GM21529 (cell line): ENCODE measurements around the gene GLRA3.
A peak's percentile ranks its signal among the peaks of the same experiment; 100 is the strongest.
"Not testable (repeated sequence)": the region's sequence is repeated elsewhere in the genome, so short reads cannot be mapped to it uniquely, and the experiment has no call there.

ENCODE experiments used
- ATAC-seq: cut with Tn5 transposase; IDR thresholded peaks from one replicate; pipeline ENCODE4 v1.9.1; 2021; ENCODE audit not compliant: unreplicated experiment

Gene GLRA3

DNA sequence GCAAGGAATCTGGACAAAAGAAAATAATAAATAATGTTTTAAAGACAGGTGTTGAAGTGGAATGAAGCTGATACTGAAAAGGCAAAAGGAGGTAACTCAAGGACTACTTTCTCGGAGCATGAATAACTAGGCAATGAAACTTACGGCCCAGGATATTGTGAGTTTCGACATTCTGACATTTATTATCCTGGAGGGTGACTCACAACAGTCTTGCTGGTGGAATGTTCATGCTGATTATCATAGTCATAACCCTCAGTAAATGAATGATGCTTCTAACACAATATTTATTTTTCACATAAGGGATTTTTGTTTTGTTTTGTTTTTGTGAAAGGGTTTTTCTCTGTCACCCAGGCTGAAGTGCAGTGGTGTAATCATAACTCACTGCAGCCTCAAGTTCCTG is 159.8 kb downstream of the GLRA3 start:
- ATAC-seq = no peak

DNA sequence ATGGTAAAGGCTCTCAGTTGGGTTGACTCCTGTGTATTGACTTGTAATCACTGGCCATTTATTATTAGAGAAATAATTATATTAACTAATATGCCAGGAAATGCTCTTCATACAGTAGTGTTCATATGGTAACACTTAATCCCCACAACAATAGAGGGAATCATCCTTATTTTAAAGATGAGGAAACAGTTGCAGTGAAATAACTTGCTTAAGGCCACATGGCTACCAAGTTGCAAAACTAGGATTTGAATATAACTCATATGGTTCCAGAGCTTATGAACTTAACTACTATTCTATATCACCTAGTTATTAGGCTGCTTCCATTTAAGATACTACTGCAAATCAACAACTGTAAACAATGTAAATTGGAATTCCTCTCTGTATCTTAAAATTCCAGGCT is 163.2 kb downstream of the GLRA3 start:
- ATAC-seq = no peak

- ATAC-seq = no peak
Measured at GRCh38 chr4:174663216-174663615, 165.8 kb downstream of the GLRA3 start.

DNA sequence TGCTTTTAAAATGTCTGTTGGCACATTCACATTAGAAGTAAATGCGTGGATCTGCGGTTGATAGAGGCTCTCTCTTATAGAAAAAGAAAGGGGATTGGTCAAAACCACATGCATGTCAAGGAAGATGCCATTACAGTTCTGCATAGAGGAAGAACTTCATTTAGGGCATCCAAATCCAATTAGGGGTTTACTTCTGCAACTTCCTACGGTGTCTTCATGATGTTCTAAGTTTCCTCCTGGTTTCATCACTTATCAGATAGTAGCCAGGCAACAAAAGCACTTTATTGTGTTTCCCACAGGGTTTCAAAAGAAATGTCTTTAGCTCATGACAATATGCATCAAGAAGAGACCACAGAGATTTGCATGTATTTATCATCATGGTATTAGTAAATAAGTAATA is 170.8 kb downstream of the GLRA3 start:
- ATAC-seq = no peak

DNA sequence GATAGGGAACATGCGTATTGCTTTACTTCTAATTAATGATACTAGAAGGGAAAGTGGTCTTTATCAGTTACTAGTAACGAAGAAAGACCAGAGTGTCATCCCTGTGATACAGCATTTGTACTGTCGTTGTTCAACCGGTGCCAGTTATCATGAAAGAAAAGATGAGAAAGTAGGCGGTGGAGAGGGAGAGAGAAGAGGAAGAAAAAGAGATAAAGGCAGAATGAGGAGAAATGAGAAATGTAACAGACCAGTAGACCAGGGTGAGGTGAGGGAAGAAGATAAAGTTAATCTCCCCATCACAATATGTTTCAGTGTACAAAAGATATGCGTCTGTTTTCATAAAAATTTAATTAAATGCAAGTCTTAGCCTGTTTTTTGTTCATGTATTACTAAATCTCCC is 171.6 kb downstream of the GLRA3 start:
- no peak for ATAC-seq

DNA sequence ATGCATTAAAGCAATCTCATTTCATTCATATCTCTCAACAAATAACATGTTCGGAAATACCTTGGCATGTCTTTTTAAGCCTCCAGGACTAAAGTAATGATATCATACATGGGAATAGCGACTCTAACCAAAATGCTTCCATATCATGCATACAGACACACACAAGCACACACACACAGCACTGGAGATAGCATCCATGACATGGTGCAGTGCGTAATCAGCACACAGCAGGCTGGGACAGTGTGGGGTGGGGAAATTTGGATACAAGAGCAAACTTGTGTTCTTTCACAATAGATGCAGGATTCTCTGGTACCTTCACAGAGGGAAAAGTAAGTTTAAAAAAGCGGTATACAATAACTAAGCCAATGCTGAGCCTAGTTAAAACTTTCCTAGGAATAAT is 174.4 kb downstream of the GLRA3 start:
- no peak for ATAC-seq

- ATAC-seq = no peak
Measured at GRCh38 chr4:174650711-174651355, 178.2 kb downstream of the GLRA3 start.

GRCh38 chr4:174648812-174649211 is 180.2 kb downstream of the GLRA3 start:
- ATAC-seq = no peak

DNA sequence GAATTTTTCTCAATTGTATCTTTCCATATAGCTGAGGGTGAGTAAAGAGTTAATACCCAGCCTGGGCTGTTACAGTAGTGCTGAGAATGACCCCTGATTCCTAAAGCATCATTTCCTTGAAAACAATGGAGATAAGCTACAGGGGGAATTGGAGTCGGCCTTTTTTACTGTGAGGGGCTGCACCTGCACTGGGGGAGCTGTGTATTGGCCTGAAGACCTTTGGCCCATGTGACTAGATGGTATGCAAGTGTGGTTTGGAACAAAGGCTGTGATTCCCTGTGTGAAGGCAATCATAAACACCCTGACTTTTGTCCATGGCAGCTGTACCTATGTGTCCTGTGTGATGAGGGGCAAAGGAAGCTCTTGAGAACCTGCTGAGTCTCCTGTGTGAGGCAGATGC is 182.7 kb downstream of the GLRA3 start:
- ATAC-seq = no peak

GRCh38 chr4:174640146-174640545 is 188.9 kb downstream of the GLRA3 start:
- no peak for ATAC-seq

DNA sequence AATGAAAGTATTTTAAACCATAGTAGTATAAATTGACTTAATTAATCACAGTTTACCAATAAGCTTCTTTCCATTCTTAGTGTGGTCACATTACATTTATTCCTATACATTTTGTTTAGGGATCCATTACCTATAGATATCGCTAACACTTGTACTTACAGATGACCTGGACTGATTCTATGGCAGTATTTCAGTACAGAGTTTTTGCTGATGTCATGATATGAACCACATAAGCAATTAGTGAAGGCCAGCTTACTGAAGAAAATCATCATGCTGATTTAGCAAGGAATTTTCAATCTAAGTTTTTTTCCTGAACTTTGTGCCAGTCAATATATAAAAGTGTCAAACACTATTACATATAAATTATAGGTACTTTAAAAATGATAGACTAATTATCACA is 193.3 kb downstream of the GLRA3 start:
- ATAC-seq = no peak

DNA sequence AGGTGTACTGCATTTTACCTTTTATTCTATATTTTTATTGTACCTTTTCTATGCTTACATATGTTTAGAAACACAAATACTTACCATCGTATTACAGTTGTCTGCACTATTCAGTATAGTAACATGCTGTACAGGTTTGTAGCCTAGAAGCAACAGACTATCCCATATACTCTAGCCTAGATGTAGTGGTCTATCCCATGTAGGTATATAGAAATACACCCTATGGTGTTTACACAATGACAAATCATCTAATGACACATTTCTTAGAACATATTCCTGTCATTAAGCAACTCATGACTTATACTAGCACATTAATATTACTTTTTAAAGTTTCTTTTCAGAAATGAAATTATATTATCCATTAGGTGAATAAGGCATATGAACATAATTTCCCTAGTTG is 195.6 kb downstream of the GLRA3 start:
- no peak for ATAC-seq

DNA sequence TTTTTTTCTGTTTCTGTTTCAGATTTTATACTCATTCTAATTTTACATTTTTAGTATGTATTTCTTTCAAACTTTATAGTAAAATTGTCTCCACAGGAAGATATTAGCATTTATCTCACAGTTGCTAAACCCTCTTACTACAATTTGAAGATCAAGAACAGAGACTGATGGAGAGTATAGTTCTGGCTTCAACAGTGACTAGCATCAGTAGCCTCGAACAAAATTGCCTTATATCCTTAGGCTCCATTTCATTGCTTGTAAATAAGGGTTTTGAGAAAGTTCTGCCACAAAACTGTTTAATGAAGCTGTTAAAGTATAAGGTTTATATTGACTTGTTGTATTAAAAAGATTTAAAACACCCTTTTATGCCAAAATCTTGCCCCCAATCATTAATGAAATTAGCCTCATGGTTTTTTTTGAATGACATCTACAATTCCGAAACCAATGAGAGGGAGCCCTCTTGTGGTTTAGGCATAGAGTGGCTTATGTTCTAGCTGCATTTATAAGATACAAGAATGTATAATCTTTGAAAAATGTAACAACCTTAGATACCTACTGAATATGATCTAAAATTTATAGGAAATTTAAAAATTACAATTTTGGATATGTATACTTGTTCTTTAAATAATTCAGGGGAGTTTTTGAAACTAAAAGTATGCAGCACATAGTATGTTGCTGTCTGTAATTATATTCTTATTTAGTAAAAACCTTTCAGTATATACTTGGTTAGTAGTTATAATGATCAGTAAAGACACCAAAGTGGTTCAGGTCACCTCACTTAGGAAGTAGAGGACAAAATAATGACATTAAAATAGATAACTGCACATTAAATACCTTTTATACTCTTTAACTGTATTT is 196.9 kb downstream of the GLRA3 start:
- peak; percentile 81 for ATAC-seq

- ATAC-seq = not testable (repeated sequence)
Measured at GRCh38 chr4:174629907-174630450, 199.1 kb downstream of the GLRA3 start.

DNA sequence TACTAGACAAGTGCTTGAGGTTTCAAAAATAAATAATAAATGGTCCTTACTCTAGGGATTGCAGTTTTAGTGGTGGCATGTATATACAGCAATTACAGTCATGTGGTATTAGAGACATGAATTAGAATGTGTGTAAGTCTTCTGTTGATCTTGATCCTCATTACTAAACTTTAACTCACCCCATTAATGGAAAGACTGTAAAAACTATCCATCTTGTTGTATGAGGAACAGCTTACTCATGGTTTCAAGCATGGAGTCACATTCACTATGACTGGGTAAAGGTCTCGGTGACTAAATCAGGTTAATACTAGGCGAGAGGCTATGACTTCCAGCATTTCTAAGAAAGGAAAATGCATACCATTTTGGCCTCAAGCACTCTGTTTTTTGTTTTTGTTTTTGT is 199.8 kb downstream of the GLRA3 start:
- no peak for ATAC-seq

DNA sequence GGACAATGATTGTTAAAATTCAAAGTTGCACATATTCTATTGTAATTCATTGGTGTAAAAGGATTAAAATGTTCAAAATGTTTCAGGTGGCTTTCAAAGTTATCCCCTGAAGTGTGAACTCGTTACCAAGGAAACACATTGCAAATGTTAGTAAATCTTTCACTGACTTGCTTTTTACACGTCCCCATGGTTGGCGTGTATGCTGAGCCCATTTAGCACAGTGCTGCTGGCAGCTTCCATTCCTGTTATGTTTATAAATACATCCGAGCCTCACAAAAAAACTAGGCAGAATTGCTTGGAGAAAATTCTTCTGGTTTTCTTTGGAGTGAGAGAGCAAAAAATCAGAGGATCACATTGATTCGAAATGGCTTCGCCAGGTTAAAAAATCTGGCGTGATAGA is 200.9 kb downstream of the GLRA3 start:
- no peak for ATAC-seq

DNA sequence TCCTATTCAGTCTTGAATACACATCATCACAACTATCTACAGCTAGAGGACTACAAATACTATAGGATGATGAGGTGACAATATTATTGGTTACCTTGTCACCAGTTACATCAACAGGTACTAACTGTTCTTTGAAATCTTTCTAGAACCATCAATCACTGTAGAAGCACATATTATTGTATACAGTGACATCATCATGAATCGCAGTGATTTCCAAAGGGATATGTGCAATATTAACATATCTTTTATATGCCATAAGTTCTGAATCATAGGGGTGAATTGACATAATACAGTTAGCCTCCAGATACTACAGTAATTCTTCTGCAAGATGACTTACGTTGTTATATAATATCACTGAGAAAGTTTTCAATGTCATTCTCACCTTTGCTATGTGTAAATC is 201.6 kb downstream of the GLRA3 start:
- ATAC-seq = no peak

DNA sequence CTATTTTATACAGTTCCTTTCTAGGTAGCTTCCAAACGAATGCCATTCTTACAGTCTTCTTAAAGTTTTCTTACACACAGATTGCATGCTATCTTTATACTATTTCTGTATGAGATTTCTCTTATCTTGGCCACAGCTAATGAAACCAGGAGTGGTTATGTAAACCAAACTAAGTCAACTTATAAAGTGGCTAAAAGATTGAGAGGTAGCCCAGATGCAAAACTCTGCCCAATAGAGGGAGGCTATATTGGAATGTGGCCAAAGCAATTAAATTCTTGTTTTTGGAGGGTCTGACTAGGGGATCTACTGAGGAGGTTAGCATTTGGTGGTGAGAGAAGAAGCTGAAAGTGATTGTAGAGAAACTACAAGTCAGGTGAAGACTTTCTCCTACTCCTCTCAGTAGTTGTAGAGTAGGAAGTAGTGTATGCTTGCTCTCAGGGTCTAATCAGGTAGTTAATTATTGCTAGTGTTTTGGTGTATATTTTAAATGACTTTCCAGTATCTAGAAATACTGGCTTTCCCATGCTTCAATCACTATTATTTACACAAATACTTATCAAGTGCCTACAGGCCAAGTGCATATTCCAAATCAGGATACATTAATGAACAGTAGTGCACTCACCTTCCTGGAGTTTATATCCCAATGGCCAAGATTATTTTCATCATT is 202.6 kb downstream of the GLRA3 start:
- ATAC-seq = no peak

DNA sequence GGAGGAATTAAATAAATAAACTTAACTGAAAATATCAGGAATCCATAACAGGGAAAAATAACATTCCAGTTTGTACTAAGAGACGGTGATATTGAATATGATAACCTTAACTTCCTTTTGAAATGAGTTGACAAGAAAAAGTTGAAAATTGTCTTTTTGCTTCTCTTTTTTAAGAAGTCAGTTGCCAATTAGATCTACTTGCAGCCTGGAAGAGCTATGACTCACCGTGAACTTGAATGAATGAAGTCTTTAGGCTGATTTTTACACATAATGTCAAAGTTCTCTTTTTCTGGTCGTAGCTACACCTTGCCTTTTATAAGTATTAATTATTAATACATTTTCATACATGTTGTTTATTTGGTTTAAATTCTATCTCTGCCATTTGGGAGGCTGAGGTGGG is 212.4 kb downstream of the GLRA3 start:
- ATAC-seq = no peak

DNA sequence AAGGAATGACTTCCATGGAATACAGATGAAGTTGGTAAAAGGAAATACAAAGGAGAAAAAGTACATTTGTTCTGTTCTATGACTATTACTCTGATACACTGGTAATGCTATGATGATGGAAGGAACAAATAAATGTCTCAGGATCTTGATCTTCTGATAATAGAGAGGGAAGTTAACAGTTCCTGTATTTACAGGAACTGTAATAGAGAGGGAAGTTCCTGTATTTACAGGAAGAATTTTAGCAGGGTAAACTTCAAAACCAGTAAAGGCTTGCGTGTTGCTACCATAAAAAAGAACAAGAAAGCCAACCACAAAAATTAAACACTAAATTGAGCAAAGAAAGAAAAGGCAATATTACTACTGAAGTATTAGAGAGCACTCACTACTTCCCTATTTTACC is 215.1 kb downstream of the GLRA3 start:
- ATAC-seq = no peak

GRCh38 chr4:174611792-174612191 is 217.3 kb downstream of the GLRA3 start:
- ATAC-seq = no peak

DNA sequence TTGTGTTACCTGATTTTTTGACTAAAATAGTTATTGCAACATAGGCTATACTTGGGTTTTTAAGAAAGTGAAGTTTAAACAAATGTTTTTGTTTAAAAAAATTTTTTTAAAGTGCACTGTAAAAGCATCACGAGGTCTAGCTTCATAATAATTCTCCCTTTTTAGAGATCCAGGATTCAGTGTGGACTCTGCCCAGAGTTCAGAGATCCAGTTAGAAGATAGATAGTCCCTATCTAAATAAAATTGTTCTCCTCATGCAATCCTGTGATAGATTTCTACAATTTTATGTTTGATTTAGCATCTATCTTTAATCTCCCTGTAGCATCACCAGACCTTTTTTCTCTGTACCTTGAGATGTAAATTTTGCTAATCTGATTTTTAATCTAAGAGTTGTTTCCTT is 221.3 kb downstream of the GLRA3 start:
- ATAC-seq = no peak
